ENCODE measurements around the gene CTNNA3. TPM values are rescaled to one million over a fixed set of nuclear protein-coding genes. Genes with fewer than 3 reads are reported as not detected.
A peak's percentile ranks its signal among the peaks of the same experiment; 100 is the strongest.

Gene CTNNA3
- total and polyA plus RNA-seq, 4 donors, result under 0.01 to 39.8 (median 0.09) TPM

DNA sequence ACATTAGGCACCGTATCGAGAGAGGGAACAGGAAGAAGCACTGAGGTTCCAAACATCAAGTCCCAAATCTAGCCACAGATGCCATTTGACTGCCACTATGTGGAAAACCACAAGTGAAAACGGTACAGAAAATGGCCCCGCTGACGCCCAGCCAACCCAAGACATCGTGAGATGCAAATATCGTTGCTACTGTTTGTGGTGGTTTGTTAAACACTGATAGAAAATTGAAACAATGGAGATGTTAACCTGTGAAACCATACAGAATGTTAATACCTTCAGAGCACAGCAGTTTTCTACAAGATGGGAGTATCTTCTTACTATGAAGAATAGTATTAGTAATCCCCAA lies 922.5 kb downstream of the CTNNA3 start:
- H3K27me3 ChIP-seq (ENCODE audit: control insufficient read depth in 3 of 3, insufficient read depth in 3 of 3, low read length in 2 of 3), result no peaks in the 10 kb centered on the region
- TF ChIP-seq, protein P1, sequence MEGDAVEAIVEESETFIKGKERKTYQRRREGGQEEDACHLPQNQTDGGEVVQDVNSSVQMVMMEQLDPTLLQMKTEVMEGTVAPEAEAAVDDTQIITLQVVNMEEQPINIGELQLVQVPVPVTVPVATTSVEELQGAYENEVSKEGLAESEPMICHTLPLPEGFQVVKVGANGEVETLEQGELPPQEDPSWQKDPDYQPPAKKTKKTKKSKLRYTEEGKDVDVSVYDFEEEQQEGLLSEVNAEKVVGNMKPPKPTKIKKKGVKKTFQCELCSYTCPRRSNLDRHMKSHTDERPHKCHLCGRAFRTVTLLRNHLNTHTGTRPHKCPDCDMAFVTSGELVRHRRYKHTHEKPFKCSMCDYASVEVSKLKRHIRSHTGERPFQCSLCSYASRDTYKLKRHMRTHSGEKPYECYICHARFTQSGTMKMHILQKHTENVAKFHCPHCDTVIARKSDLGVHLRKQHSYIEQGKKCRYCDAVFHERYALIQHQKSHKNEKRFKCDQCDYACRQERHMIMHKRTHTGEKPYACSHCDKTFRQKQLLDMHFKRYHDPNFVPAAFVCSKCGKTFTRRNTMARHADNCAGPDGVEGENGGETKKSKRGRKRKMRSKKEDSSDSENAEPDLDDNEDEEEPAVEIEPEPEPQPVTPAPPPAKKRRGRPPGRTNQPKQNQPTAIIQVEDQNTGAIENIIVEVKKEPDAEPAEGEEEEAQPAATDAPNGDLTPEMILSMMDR (IDR thresholded peaks at IDR 0.05; ENCODE audit: control extremely low read depth, extremely low read depth), result no peak
- no peak for DNase-seq
- no peaks in the 10 kb centered on the region for H3K36me3 ChIP-seq (ENCODE audit: control insufficient read depth in 4 of 4, insufficient read depth in 4 of 4, low read length in 4 of 4)
- no peak for ATAC-seq (ENCODE audit: insufficient read depth, low FRiP score)
- no peak overlapping the region for H3K9ac ChIP-seq (ENCODE audit: insufficient read depth in 1 of 2, low read length in 2 of 2)
- 77 to 78% methylated on average over 7 of the region's 7 CpGs for WGBS, 2 donors
- peaks cover 0 to 5% (median 0%) of the 10 kb centered on the region in 5 donors for H3K4me1 ChIP-seq (ENCODE audit: control insufficient read depth in 5 of 5, insufficient read depth in 5 of 5, low read length in 5 of 5)
- no peak overlapping the region for H3K4me3 ChIP-seq
- no peaks in the 10 kb centered on the region for H3K9me3 ChIP-seq (ENCODE audit: control insufficient read depth in 4 of 4, insufficient read depth in 3 of 4, low read length in 3 of 4)
- no peak overlapping the region for H3K27ac ChIP-seq (ENCODE audit: low read depth in 1 of 2, low read length in 1 of 2)

DNA sequence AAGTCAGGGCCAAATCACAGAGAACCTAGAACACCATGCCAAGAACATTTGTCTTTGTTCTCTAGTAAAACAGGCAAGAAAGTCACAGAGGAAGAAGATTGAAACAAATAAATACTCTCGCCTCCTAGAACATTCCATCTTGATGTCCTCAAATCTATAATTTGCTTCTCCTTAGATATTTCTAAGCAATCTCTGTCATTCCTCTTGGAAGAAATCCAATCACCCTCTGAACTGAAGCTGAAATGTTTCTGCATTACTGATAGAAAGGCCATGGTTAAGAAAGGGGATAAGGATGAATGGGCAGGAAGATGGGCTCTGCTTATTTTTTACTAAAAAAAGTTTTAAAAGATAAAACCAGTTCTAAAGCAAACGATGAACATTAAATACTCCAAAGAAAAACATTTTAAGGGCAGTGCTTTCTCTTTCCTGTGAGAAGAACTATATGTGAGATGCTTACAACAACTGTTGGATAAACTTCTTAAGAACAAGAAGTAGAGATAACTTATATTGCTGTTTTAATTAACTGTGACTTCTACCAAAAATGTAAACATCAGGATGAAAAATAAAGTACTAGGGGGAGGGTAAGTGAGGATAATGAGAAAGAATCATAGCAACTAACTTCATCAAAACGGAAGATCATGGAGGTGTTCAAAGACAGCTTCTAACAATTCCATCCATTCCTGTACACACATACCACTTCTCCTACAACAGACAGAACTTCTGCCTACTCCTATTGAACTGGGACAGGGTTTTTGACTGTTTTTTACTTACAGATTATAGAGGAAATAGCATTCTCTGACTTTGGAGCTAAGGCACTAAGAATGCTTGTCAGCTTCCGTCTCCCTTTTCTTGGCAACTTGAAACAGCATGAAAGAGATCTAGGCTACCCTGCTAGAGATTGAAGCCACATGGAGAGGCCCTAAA lies 923.2 kb downstream of the CTNNA3 start:
- Histone ChIP-seq H3K9me3 (ENCODE audit: control insufficient read depth in 4 of 4, insufficient read depth in 3 of 4, low read length in 3 of 4) (no peaks in the 10 kb centered on the region), H3K4me1 (ENCODE audit: control insufficient read depth in 5 of 5, insufficient read depth in 5 of 5, low read length in 5 of 5) (peaks cover 0 to 5% (median 0%) of the 10 kb centered on the region in 5 donors), H3K36me3 (ENCODE audit: control insufficient read depth in 4 of 4, insufficient read depth in 4 of 4, low read length in 4 of 4) (no peaks in the 10 kb centered on the region), H3K27me3 (ENCODE audit: control insufficient read depth in 3 of 3, insufficient read depth in 3 of 3, low read length in 2 of 3) (no peaks in the 10 kb centered on the region), H3K27ac (ENCODE audit: low read depth in 1 of 2, low read length in 1 of 2) (no peak overlapping the region), H3K9ac (ENCODE audit: insufficient read depth in 1 of 2, low read length in 2 of 2) (no peak overlapping the region), H3K4me3 (no peak overlapping the region)
- TF ChIP-seq, protein P1 (IDR thresholded peaks at IDR 0.05; ENCODE audit: control extremely low read depth, extremely low read depth), result no peak
- DNase-seq (peak; percentile 64 to 94 (median 93)), ATAC-seq (ENCODE audit: insufficient read depth, low FRiP score) (no peak)
- WGBS, 2 donors, result 68 to 76% methylated on average over 4 of the region's 4 CpGs

DNA sequence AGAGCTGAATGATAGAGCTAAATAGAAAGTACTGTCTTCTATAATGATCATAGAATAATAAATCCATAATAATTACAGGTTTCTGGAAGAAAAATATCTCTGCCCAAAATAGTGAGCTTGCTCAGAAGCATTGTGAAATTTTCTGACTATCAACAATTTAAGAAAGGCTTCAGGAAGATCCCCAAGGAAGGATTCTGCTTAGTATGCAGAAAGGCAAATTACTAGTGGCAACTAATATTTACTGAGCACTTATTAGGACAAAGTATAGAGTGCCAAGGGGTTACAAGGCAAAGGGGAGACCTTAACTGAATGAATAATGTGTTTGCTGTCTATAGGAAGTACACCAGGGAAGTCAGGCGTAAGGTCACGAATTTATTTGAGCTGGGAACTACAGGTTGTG lies 928.3 kb downstream of the CTNNA3 start:
- Histone ChIP-seq H3K27me3 (ENCODE audit: control insufficient read depth in 3 of 3, insufficient read depth in 3 of 3, low read length in 2 of 3) (no peaks in the 10 kb centered on the region), H3K27ac (ENCODE audit: low read depth in 1 of 2, low read length in 1 of 2) (no peak overlapping the region), H3K9me3 (ENCODE audit: control insufficient read depth in 4 of 4, insufficient read depth in 3 of 4, low read length in 3 of 4) (no peaks in the 10 kb centered on the region), H3K4me1 (ENCODE audit: control insufficient read depth in 5 of 5, insufficient read depth in 5 of 5, low read length in 5 of 5) (peaks cover 0 to 2% (median 0%) of the 10 kb centered on the region in 5 donors), H3K9ac (ENCODE audit: insufficient read depth in 1 of 2, low read length in 2 of 2) (no peak overlapping the region), H3K4me3 (no peak overlapping the region), H3K36me3 (ENCODE audit: control insufficient read depth in 4 of 4, insufficient read depth in 4 of 4, low read length in 4 of 4) (no peaks in the 10 kb centered on the region)
- ATAC-seq (ENCODE audit: insufficient read depth, low FRiP score) (no peak), DNase-seq (no peak)
- 46 to 71% methylated on average over 2 of the region's 2 CpGs for WGBS, 2 donors
- TF ChIP-seq, protein P1 (IDR thresholded peaks at IDR 0.05; ENCODE audit: control extremely low read depth, extremely low read depth), result no peak
